Erythroblast (primary cell): ENCODE results near the gene MED12L.

Experiments
- GATA1 ChIP-seq: IDR thresholded peaks from 2 replicates; pipeline ENCODE4 v1.6.1; 2011; ENCODE audit warnings: low read depth, mild to moderate bottlenecking, control low read depth, low read length, moderate library complexity
- POLR2A ChIP-seq: IDR thresholded peaks from 2 replicates; pipeline ENCODE4 v1.6.1; 2011; ENCODE audit warnings: mild to moderate bottlenecking, low read length

- TF ChIP-seq POLR2A, result no peak
- no peak for TF ChIP-seq GATA1
Measured at GRCh38 chr3:151483488-151483887, 398.0 kb downstream of the MED12L start.
